Measurements from ENCODE around the gene CEPT1.

CEPT1 gene

GRCh38 chr1:111228748-111229126 lies 88.7 kb downstream of the CEPT1 start:
- DNase-seq = no peak

- DNase-seq = no peak
These were observed 92.1 kb downstream of the CEPT1 start for GRCh38 chr1:111232134-111232533.

- DNase-seq = no peak
These were observed 94.2 kb downstream of the CEPT1 start for GRCh38 chr1:111234258-111234657.
